SHP77 (cell line): ENCODE data around the gene MTHFD1.

Source experiments
- DNase-seq, 2 experiments: peaks; one replicate each; lab custom pipeline; 2025; lab: John Stamatoyannopoulos, UW

MTHFD1 gene

DNA sequence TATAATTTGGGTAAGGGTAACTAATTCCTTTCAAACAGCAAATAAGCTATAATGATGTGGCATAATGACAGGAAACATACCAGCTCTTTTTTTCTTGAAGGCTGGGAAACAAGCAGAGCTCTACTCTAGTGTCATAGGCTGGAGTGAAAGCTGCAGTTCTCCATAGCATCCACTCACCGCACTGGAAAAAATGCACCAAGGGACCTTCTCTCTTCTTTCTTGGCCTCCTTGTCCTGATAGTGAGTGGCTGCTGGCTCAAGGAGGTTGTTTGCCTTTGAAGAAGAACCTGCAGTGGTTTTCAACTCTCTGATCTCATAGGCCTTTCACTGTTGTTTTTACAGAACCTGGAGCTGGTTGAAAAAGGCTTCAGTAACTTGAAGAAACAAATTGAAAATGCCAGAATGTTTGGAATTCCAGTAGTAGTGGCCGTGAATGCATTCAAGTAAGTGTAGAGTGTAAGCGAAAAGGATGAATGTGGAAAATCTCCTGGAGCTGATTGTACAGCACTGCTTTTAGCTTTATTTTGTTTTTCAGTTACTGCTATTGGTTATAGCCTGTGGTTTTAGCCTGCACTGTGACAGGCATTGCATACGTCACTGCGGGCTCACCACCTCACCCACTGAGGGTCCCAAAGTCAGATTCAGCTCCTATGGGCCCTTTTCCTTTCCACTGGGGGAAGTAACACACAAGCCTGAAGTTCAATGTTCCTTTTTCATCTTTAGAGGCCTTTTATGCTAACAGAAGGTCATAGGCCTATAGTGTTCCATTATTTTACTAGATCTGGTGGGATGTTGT lies 59.9 kb downstream of the MTHFD1 start:
- no peak for DNase-seq

GRCh38 chr14:64450255-64450654 lies 62.1 kb downstream of the MTHFD1 start:
- no peak for DNase-seq

- no peak for DNase-seq
Measured at GRCh38 chr14:64454671-64455070, 66.5 kb downstream of the MTHFD1 start.

GRCh38 chr14:64459405-64460136 lies 71.4 kb downstream of the MTHFD1 start:
- no peak for DNase-seq

- no peak for DNase-seq
Measured at GRCh38 chr14:64461221-64461620, 73.1 kb downstream of the MTHFD1 start.

DNA sequence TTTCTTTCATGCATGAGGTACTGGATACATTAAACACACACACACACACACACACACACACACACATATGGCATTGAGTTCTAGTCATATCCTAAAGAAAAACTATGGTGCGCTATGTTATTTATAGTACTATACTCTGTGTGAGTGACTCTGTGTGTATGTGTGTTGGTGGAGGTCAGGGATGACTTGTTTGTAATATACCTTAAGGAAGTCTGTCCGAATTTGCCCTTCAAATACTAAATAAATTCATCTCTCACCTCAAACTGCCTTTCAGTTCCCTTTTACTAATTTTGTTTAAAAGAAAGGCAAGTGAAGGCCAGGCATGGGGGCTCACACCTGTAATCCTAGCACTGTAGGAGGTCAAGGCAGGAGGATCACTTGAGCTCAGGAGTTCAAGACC lies 75.0 kb downstream of the MTHFD1 start:
- no peak for DNase-seq

DNA sequence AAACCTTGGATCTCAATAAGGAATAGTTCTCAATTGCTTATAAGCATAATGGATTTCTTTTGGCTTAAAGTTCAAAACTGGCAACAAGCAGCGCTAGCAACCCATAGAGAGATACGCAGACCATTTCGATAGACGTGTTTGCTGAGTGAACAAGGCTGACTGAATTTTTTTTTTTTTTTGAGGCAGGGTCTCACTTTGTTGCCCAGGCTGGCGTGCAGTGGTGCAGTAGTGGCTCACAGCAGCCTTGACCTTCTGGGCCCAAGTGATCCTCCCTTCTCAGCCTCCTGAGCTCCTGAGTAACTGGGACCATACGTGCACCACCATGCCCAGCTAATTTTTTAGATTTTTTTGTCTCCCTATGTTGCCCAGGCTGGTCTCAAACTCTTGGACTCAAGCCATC lies 75.7 kb downstream of the MTHFD1 start:
- no peak for DNase-seq

DNA sequence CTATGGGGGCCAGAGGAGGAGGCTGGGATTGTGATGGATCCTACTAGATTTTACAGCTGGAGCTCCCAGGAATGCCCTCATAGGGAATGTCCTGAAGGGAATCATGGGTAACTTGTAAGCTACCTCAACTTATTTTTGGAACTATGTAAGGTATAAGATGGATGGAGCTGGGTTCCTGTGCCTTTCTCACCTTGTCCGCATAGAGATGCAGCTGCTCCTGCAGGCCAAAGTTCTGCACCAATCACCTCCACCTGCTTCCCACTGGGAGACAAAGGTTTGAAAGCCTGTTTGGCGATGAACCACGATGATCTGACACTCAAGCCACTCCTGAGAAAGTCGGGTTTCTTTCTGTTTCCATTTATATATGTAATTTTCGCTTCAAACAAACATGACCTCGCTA lies 76.5 kb downstream of the MTHFD1 start:
- DNase-seq = no peak

DNA sequence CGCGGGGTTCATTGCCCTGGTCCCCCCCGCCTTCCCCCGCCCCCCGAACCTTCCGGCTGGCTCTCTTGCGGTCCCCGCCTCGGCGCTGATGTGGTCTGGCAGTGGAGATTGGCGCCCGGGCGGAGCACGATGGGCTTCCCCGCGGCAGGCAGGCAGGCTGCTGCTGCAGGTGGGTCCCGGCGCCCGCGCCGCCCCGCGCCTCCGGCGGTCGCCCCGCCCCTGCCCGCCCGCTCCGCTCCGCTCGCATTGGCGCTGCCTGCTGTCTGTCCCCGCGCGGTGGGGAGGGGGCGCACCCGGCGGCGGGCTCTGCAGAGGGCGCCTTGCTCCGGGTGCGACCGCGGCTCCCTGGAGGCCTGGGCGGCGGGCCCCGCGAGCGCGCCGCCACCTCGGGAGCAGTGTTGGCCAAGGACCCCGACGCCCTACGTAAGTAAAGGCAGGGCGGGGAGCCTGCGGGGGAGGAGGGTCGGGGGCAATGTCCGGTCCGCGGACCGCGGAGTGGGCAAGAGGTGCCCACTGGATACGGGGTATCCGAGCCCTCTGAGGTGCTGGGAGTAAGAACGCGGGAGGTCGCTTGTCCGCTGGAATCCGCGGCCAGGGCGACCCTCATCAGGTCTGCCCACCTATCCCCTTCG lies 77.2 kb downstream of the MTHFD1 start, which contains the start of gene AKAP5:
TSS of gene AKAP5 (plus strand) at position 309 of the 632 bp plus-strand sequence. CDS start 2,896 bp downstream, outside the sequence.
- peak; percentile 43 to 76 for DNase-seq

GRCh38 chr14:64465831-64466554 lies 77.8 kb downstream of the MTHFD1 start:
- DNase-seq = peak; percentile 5 to 45

DNA sequence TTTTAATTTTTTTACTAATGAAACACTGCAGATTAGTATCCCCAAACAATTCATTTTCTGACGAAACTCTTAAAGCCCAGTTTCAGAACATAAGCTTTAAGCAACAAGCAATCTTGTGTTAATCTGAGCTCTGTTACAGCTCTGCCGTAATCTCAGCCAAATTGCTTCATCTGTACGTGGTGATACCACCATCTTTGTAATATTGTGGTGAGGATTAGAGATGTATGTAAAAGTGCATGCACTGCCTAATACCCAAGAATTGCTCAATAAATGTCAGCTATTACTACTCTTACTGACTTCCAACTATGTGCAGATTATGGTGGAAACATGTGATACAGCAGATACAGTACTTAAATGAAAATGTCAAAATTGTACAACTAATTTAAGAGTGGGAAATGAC lies 78.9 kb downstream of the MTHFD1 start:
- no peak for DNase-seq

DNA sequence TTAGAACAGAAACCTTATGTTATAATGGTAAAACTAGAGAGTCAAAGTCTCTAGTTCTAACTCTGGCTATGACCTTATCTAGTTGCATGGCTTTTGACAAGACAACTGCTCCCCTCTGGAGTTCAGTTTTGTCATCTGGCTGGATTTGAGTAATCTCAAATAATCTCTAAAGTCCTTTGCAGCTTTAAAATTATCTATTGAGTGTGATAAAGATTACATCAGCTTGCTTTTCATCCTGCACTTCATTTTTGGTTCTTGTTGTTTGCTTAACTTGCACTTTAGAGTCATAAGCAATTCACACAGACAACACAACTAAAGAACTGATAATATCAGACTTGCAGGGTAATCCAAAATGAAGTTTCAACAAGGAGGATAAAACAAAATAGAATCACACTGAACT lies 79.4 kb downstream of the MTHFD1 start:
- DNase-seq = no peak

DNA sequence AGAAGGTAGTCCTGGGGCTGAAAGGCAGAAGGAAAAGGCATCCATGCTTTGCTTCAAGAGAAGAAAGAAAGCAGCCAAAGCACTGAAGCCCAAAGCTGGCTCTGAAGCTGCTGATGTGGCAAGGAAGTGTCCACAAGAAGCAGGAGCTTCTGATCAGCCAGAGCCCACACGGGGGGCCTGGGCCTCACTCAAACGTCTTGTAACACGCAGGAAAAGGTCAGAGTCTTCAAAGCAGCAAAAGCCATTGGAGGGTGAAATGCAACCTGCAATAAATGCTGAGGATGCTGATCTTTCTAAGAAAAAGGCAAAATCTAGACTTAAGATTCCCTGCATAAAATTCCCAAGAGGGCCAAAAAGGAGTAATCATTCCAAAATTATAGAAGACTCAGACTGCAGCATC lies 80.3 kb downstream of the MTHFD1 start:
- DNase-seq = no peak

DNA sequence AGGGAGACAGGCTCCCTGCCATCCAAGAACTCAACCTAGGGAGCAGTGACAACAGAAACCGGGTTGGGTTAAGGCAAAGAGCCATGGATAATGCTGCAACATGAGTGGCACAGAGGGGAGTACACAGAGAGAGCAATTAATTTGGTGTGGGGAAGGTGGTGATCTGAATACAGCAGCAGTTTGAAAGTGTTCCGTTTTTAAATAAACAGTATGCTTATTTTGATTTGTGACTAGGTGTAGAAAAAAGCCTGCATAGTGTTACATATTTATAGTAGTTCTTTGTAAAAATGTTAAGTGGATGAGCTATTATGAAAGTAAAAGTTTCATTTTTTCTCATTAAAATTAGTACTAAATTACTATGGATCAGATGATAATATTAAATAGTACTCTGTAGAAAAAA lies 85.9 kb downstream of the MTHFD1 start:
- no peak for DNase-seq

DNA sequence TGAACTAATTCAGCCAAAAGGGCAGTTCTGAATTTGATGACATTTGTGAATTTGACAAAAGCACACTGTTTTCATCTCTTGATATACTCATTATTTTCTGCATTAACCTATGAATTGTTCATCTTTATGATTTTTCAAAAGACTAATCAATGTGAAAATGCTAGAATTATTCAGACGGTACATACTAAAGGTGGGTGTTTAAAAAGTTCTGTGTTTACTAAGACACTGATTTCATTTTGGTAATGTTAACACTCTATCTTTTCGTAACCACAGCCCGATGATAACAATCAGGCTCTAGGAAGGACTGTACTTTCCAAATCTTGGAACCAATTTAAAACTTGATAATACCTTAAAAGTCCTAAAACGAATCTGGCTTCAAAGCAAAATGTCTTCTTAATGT lies 86.5 kb downstream of the MTHFD1 start:
- DNase-seq = no peak

DNA sequence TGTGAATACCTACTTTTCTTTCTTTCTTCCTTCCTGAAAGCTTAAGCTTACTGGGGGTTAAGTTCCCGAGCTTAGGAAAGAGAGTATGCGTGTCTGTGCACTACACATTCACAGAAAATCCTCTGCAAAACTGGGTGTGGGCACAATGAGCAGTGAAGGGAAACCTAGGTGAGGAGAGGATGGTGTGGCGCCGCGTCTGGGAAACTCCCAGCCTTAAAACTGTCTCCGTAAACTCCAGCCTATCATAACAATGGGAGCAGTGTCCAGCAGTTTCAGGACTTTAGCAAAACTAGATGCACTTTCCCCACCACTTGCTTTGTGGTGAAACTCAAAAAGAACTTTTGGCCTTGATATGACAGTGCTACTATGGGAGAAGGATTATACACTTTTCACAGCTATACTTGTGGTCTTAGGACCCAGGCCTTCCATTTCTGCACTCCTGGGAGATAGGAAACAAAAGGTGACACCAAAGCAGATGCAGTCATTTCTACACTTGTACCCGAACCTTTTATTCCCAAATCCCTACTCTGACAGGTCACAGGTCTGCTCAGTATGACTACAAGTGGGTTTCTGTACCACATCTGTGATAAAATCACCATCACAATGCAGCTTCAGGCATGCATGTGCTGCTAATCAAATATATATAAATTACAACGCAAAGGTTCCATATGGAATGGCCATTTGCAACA lies 87.6 kb downstream of the MTHFD1 start:
- DNase-seq = no peak

- DNase-seq = no peak
Measured at GRCh38 chr14:64476438-64476837, 88.3 kb downstream of the MTHFD1 start.

GRCh38 chr14:64478634-64479250 lies 90.6 kb downstream of the MTHFD1 start:
- no peak for DNase-seq

- no peak for DNase-seq
Measured at GRCh38 chr14:64488590-64489099, 100.5 kb downstream of the MTHFD1 start.

DNA sequence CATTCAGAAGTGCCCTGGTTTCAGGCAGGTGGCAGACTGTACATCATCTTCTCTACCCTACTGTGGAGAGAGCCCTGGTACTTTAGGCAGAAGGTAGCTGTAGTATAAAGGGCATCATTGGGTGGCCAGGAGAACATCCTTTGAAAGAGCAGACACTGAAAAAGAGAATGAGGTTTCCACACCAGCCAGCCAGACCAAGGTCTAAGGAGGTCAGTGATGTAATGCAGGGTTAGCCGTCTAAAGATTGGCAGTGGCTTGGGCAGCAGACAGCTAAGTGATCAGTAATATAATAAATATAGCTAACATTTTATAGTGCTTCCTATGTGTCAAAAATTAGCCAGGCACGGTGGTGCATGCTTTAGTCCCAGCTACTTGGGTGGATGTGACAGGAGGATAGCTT lies 103.5 kb downstream of the MTHFD1 start:
- DNase-seq = no peak

- no peak for DNase-seq
Measured at GRCh38 chr14:64493455-64493854, 105.3 kb downstream of the MTHFD1 start.
